AG09319 (cell line): ENCODE results near the gene LONRF3.
"Not testable (repeated sequence)": the region's sequence is repeated elsewhere in the genome, so short reads cannot be mapped to it uniquely, and the experiment has no call there.

Experiments used
- DNase-seq: peaks from one replicate; pipeline ENCODE4 v3.0.0-alpha.2; 2010; ENCODE audit warnings: low read depth; ENCODE audit errors: extremely low read depth
- CTCF ChIP-seq: IDR thresholded peaks from 2 replicates; pipeline ENCODE4 v1.5.1; 2011; ENCODE audit warnings: low read depth, mild to moderate bottlenecking, inconsistent platforms, low read length, moderate library complexity

The LONRF3 gene

GRCh38 chrX:118980761-118981160 is 6.3 kb downstream of the LONRF3 start:
- TF ChIP-seq CTCF: no peak
- no peak for DNase-seq

- DNase-seq: no peak
- TF ChIP-seq CTCF: no peak
These were observed 9.1 kb downstream of the LONRF3 start for GRCh38 chrX:118983513-118983912.

- DNase-seq: no peak
- no peak for TF ChIP-seq CTCF
These were observed 14.5 kb downstream of the LONRF3 start for GRCh38 chrX:118988911-118989310.

GRCh38 chrX:118989886-118990285 is 15.5 kb downstream of the LONRF3 start:
- no peak for DNase-seq
- no peak for TF ChIP-seq CTCF

DNA sequence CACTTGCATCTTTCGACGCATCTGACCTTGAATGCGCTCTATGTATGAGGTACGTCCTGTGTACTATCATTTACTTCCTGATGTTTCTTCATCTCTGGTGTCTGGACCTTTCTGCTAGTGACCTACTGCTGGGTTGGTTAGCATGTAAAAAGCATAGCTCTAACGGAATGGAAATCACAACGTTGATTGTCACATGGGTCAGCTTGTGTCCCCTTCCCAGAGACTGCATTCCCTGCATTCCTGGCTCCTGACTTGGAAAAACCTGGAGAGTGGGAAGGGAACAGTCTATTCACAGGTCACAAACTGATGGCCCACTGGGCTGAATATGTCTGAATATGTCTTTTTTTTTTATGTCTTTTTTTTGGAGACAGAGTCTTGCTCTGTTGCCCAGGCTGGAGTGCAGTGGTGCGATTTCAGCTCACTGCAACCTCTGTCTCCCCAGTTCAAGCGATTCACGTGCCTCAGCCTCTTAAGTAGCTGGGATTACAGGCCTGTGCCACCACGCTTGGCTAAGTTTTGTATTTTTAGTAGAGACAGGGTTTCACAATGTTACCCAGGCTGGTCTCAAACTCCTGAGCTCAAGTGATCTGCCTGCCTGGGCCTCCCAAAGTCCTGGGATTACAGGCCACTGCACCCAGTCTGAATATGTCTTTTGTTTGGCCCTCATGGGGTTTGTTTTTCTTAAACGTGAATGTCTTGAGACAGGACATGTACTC is 16.3 kb downstream of the LONRF3 start:
- no peak for TF ChIP-seq CTCF
- no peak for DNase-seq

DNA sequence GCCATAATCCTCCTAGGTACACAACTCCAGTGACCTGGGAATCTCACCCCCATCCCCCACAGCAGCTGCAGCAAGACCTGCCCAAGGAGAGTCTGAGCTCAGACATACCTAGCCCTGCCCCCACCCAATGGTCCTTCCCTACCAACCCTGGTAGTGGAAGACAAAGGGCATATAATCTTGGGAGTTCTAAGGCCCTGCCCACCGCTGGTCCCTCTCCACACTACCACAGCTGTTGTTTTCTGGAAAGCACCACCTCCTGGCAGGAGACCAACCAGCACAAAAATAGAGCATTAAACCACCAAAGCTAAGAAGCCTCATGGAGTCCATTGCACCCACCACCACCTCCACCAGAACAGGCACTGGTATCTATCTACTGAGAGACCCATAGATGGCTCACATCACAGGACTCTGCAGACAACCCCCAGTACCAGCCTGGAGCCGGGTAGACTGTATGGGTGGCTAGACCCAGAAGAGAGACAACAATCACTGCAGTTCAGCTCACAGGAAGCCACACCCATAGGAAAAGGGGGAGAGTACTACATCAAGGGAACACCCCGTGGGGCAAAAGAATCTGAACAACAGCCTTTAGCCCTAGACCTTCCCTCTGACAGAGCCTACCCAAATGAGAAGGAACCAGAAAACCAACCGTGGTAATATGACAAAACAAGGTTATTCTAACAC is 18.2 kb downstream of the LONRF3 start:
- DNase-seq: not testable (repeated sequence)

GRCh38 chrX:119003462-119003861 is 29.0 kb downstream of the LONRF3 start:
- TF ChIP-seq CTCF: no peak
- no peak for DNase-seq
